NT2/D1 (cell line): ENCODE results near the gene EPHA7.

Source experiments
- DNase-seq: peaks from one replicate; pipeline ENCODE4 v3.0.0-alpha.2; 2011; ENCODE audit warnings: low read depth, low spot score
- H3K27me3 ChIP-seq: 2 replicates; pipeline ENCODE4 v1.6.0; 2011; ENCODE audit warnings: mild to moderate bottlenecking; ENCODE audit not compliant: insufficient read length, insufficient read depth
- H3K36me3 ChIP-seq: 2 replicates; pipeline ENCODE4 v1.6.1; 2011; ENCODE audit warnings: mild to moderate bottlenecking, low read length, mixed read lengths; ENCODE audit not compliant: insufficient read depth, insufficient read length
- H3K4me1 ChIP-seq: 2 replicates; pipeline ENCODE4 v1.5.1; 2011; ENCODE audit not compliant: insufficient read depth, insufficient read length
- H3K4me3 ChIP-seq: 2 replicates; pipeline ENCODE4 v1.5.1; 2011; ENCODE audit warnings: low read depth; ENCODE audit not compliant: insufficient read length
- H3K9ac ChIP-seq: 2 replicates; pipeline ENCODE4 v1.6.0; 2011; ENCODE audit warnings: low read depth; ENCODE audit not compliant: insufficient read length
- H3K9me3 ChIP-seq: 2 replicates; pipeline ENCODE4 v1.5.1; 2011; ENCODE audit warnings: mild to moderate bottlenecking, low read length; ENCODE audit not compliant: insufficient read depth
- SUZ12 ChIP-seq: IDR thresholded peaks from 2 replicates; pipeline ENCODE4 v1.6.1; 2011; ENCODE audit not compliant: insufficient read length, insufficient read depth; ENCODE audit errors: extremely low read depth
- YY1 ChIP-seq: IDR thresholded peaks from 2 replicates; pipeline ENCODE4 v1.6.1; 2011; ENCODE audit not compliant: insufficient read length, insufficient read depth
- ZNF274 ChIP-seq: IDR thresholded peaks from 2 replicates; pipeline ENCODE4 v1.6.1; 2011; ENCODE audit warnings: mild to moderate bottlenecking, low read depth, low read length

EPHA7 gene

DNA sequence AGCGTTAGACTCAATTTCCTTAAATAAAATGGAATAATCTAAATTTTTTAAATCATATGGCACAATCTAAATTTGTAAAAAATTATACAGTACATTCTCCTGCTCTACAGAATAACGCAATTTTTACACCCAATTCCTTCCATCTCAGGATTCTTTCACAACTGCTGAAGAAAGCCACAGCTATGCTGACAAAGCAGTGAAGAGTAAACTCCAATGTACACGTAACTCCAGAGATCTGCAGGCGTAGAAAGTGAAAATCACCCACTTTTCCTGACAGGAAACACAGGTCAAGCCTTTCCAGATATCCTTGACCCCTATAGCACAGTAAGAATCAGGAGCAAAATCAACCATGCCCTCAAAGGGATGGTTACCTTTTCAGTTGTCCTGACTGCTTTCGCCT, 27.4 kb downstream of the EPHA7 start:
- Histone ChIP-seq H3K9ac (no peak overlapping the region), H3K9me3 (no peaks in the 10 kb centered on the region), H3K36me3 (no peaks in the 10 kb centered on the region), H3K4me1 (no peaks in the 10 kb centered on the region), H3K4me3 (no peak overlapping the region), H3K27me3 (no peaks in the 10 kb centered on the region)
- DNase-seq, result no peak
- TF ChIP-seq YY1 (no peak), ZNF274 (no peak), SUZ12 (no peak)

GRCh38 chr6:93389192-93389591, 30.2 kb downstream of the EPHA7 start:
- no peaks in the 10 kb centered on the region for H3K36me3 ChIP-seq
- no peaks in the 10 kb centered on the region for H3K4me1 ChIP-seq
- H3K9ac ChIP-seq, result no peak overlapping the region
- DNase-seq, result no peak
- no peaks in the 10 kb centered on the region for H3K9me3 ChIP-seq
- no peak overlapping the region for H3K4me3 ChIP-seq
- TF ChIP-seq SUZ12 (no peak), ZNF274 (no peak), YY1 (no peak)
- H3K27me3 ChIP-seq, result no peaks in the 10 kb centered on the region

GRCh38 chr6:93388070-93388469, 31.3 kb downstream of the EPHA7 start:
- H3K4me3 ChIP-seq, result no peak overlapping the region
- H3K4me1 ChIP-seq, result no peaks in the 10 kb centered on the region
- no peaks in the 10 kb centered on the region for H3K36me3 ChIP-seq
- H3K9me3 ChIP-seq, result no peaks in the 10 kb centered on the region
- H3K9ac ChIP-seq, result no peak overlapping the region
- TF ChIP-seq ZNF274, result no peak
- TF ChIP-seq YY1, result no peak
- TF ChIP-seq SUZ12, result no peak
- H3K27me3 ChIP-seq, result no peaks in the 10 kb centered on the region
- no peak for DNase-seq

GRCh38 chr6:93376026-93376540, 43.3 kb downstream of the EPHA7 start:
- Histone ChIP-seq H3K27me3 (no peaks in the 10 kb centered on the region), H3K9me3 (no peaks in the 10 kb centered on the region), H3K4me1 (no peaks in the 10 kb centered on the region), H3K4me3 (no peak overlapping the region), H3K9ac (no peak overlapping the region), H3K36me3 (no peaks in the 10 kb centered on the region)
- DNase-seq, result no peak
- TF ChIP-seq SUZ12, result no peak
- no peak for TF ChIP-seq YY1
- TF ChIP-seq ZNF274, result no peak

GRCh38 chr6:93373445-93373844, 45.9 kb downstream of the EPHA7 start:
- no peaks in the 10 kb centered on the region for H3K9me3 ChIP-seq
- TF ChIP-seq SUZ12 (no peak), ZNF274 (no peak), YY1 (no peak)
- no peaks in the 10 kb centered on the region for H3K36me3 ChIP-seq
- no peaks in the 10 kb centered on the region for H3K4me1 ChIP-seq
- no peak overlapping the region for H3K9ac ChIP-seq
- no peak overlapping the region for H3K4me3 ChIP-seq
- no peaks in the 10 kb centered on the region for H3K27me3 ChIP-seq
- no peak for DNase-seq

- Histone ChIP-seq H3K9ac (no peak overlapping the region), H3K36me3 (no peaks in the 10 kb centered on the region), H3K27me3 (no peaks in the 10 kb centered on the region), H3K9me3 (no peaks in the 10 kb centered on the region), H3K4me1 (no peaks in the 10 kb centered on the region), H3K4me3 (no peak overlapping the region)
- no peak for DNase-seq
- TF ChIP-seq ZNF274, result no peak
- TF ChIP-seq SUZ12, result no peak
- TF ChIP-seq YY1, result no peak
Measured at GRCh38 chr6:93371756-93372155, 47.6 kb downstream of the EPHA7 start.

DNA sequence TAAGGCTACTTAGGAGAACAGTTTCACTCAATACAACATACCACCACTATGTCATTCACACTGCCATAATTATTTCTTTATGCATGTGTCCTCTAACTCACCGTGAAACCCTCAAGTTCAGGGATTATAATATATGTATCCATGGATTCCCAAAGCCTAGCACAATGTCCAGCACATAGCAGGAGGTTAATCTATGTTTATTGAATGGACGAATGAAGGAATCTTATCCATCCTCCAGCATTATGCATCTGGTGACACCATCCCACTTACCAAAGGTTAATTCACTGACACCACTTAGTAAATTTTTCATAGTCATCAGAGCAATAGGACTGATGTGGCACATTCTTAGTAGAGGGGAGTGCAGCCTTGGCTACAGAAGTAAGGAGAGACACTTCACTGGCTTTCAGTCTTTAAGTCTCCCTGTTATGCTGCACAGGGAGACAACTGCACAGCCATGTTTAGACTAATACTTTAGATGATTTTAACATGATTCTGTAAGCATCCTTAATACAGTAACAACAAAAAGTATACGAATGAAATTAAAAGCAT, 49.7 kb downstream of the EPHA7 start:
- H3K4me1 ChIP-seq, result no peaks in the 10 kb centered on the region
- H3K36me3 ChIP-seq, result no peaks in the 10 kb centered on the region
- H3K27me3 ChIP-seq, result no peaks in the 10 kb centered on the region
- H3K4me3 ChIP-seq, result no peak overlapping the region
- no peaks in the 10 kb centered on the region for H3K9me3 ChIP-seq
- no peak for TF ChIP-seq YY1
- no peak for TF ChIP-seq ZNF274
- no peak for TF ChIP-seq SUZ12
- no peak for DNase-seq
- H3K9ac ChIP-seq, result no peak overlapping the region

DNA sequence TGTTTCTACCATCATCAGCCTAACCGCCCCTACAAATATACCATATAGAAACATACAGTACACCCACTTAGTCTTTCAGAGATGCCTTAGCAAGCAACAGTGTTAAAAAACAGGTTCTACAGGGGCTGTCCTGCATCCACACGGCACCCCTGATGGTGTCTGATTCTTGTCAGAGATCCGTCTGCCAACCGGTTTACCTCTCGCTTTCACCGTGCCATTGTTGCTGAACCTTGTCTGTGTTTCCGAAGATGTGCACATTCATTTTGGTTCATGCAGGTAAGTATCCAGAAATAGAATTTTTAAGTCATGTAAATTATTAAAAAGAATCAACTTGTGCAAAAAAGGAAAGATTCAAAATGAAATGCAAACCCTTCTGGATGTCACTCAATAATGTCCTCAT, 52.9 kb downstream of the EPHA7 start:
- no peaks in the 10 kb centered on the region for H3K4me1 ChIP-seq
- no peak overlapping the region for H3K4me3 ChIP-seq
- DNase-seq, result no peak
- TF ChIP-seq ZNF274, result no peak
- H3K36me3 ChIP-seq, result no peaks in the 10 kb centered on the region
- H3K9me3 ChIP-seq, result no peaks in the 10 kb centered on the region
- H3K9ac ChIP-seq, result no peak overlapping the region
- no peaks in the 10 kb centered on the region for H3K27me3 ChIP-seq
